ENCODE results near the gene CADM2. TPM values are rescaled to one million over a fixed set of nuclear protein-coding genes. Genes with fewer than 3 reads are reported as not detected.

CADM2 gene
- total and polyA plus RNA-seq, 2 donors (not counting 3 experiments of a cell fraction or from before 2014, with no cell fraction given), result not detected

DNA sequence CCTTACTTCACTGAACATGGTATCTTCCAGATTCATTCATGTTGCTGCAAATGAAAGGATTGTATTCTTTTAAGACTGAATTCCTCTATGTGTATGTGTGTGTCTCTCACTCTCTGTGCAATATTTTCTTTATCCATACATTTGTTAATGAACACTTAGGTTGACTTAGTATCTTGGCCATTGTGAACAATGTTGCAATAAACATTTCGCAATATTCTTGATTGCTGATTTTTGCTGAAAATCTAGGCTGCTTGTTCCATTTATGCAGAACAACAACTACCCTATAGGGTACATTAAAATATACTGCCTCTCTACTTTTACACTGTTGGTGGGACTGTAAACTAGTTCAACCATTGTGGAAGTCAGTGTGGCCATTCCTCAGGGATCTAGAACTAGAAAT, 732.4 kb downstream of the CADM2 start:
- Histone ChIP-seq H3K9ac (replicated peaks; ENCODE audit: extremely low read depth, insufficient read depth, low read length) (no peak overlapping the region), H3K4me3 (replicated peaks in 1 of 3; ENCODE audit: insufficient read depth in 1 of 3, low read depth in 1 of 3, low read length in 3 of 3) (no peak overlapping the region), H3K36me3 (ENCODE audit: control insufficient read depth in 2 of 2, extremely low read depth in 1 of 2, insufficient read depth in 2 of 2, low read length in 2 of 2) (no peaks in the 10 kb centered on the region), H3K4me2 (ENCODE audit: insufficient read depth, low read length) (no peak overlapping the region), H3K9me3 (replicated peaks; ENCODE audit: control insufficient read depth, insufficient read depth, low read length) (no peaks in the 10 kb centered on the region), H3K9me1 (replicated peaks; ENCODE audit: control insufficient read depth, extremely low read depth, insufficient read depth, low read length) (no peaks in the 10 kb centered on the region), H3K27me3 (ENCODE audit: control insufficient read depth in 2 of 2, insufficient read depth in 2 of 2, low read length in 2 of 2) (no peaks in the 10 kb centered on the region), H2AFZ (ENCODE audit: low read depth, low read length) (no peak overlapping the region), H3K4me1 (ENCODE audit: control insufficient read depth, extremely low read depth, insufficient read depth, low read length) (no peaks in the 10 kb centered on the region), H4K20me1 (replicated peaks; ENCODE audit: control insufficient read depth, extremely low read depth, insufficient read depth, low read length) (no peaks in the 10 kb centered on the region), H3K27ac (ENCODE audit: insufficient read depth, low read depth, low read length) (no peak overlapping the region), H3K79me2 (ENCODE audit: control insufficient read depth, insufficient read depth, low read length) (no peaks in the 10 kb centered on the region)
- dilution Hi-C loops (cut with MboI; ENCODE audit: extremely low pct_ligation_motif_present, low sequenced_read_pairs) (no loop called here), intact Hi-C loops (cut with micrococcal nuclease) (no loop called here)
- no peak for DNase-seq (ENCODE audit: low read depth, low spot score)
- BruUV-seq (replicated peaks), result no TSS peak
- CTCF ChIA-PET, result no interaction called here
- POLR2A ChIA-PET, result no interaction called here
- no peak for TF ChIP-seq MYC (IDR thresholded peaks at IDR 0.05; ENCODE audit: low read depth, low read length)
- no peak for TF ChIP-seq POLR2A (IDR thresholded peaks at IDR 0.05; ENCODE audit: low read depth, low read length)
- no peak for TF ChIP-seq GATA2 (IDR thresholded peaks at IDR 0.05; ENCODE audit: insufficient read depth, insufficient read length, low read depth, low read length)
- no peak for TF ChIP-seq CTCF (IDR thresholded peaks at IDR 0.05; ENCODE audit: extremely low read depth in 1 of 2, insufficient read depth in 1 of 2, low read depth in 1 of 2, low read length in 2 of 2)
- no peak for TF ChIP-seq JUN (IDR thresholded peaks at IDR 0.05; ENCODE audit: borderline replicate concordance, insufficient read depth, insufficient read length, low read depth)
- no peak for TF ChIP-seq EZH2 (IDR thresholded peaks at IDR 0.05; ENCODE audit: borderline replicate concordance, low read depth, low read length, severe bottlenecking)
- TF ChIP-seq FOS (IDR thresholded peaks at IDR 0.05; ENCODE audit: borderline replicate concordance, insufficient read depth, low read length), result no peak
- TF ChIP-seq POLR2AphosphoS5 (IDR thresholded peaks at IDR 0.05; ENCODE audit: insufficient read depth, low read depth, low read length), result no peak
- no peak for TF ChIP-seq MAX (IDR thresholded peaks at IDR 0.05; ENCODE audit: insufficient read depth, insufficient read length)
- no peak for FAIRE-seq
